HG03342 (cell line): ENCODE data around the gene MLIP.
A peak's percentile ranks its signal among the peaks of the same experiment; 100 is the strongest.

ENCODE experiments used
- ATAC-seq: cut with Tn5 transposase; IDR thresholded peaks from one replicate; pipeline ENCODE4 v1.9.1; 2021; ENCODE audit warnings: mild to moderate bottlenecking, moderate library complexity; ENCODE audit not compliant: unreplicated experiment

Gene MLIP

DNA sequence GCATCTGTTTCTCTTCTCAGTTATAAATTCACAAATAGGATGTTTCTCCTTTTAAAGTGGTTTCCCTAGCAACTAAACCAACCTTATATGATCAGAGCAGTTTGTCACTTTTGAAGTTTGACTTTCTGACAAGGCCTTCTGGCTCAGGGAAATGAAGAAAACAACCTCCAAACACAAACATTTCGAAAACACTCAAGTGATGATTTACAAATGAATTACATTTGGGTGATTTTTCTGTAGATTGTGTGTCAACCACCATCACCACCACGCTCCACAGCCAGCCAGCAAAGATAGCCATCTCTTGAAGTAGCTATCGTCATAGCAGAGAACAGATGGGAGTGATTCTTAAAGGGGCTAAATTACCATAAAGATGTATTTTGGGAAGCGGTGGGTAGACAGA lies 16.5 kb upstream of the MLIP start:
- no peak for ATAC-seq

DNA sequence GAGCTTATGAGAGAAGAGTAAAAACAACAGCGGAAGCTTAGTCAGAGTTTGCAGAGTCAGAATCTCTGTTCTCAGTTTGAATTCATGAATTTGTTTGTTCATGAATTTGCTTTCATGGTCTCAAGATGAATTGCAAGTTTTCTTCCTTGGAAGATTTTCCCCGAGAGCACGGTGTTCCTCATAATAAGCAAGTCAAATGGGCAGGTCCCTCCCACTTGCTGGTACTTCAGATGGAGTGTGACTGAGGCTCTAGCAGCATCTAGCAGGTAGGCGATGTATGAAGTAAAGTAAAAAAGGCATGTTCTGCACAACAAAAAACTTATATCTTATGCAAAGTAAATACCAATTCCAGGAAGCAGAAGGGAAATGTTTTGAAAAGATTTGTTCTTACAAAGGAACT lies 15.5 kb upstream of the MLIP start:
- no peak for ATAC-seq

DNA sequence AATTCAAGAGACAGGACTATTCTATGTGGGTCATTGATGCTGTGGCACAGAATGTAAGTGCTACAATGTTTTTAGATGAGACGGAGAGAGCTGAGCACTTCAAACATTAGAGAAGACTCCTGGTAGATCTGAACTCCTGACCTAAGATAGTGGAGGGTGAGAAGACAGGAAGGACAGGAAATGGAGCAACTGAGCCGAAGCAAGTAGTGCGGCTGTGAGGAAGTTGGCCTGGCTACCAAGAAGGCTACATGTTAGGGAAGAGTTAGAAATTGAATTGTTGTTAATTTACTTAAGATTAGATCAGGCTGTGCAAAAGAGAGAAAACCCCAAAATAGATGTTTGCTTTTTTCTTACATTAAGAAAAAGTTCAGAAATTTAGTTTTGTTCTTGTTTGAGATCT lies 14.4 kb upstream of the MLIP start:
- ATAC-seq: no peak

DNA sequence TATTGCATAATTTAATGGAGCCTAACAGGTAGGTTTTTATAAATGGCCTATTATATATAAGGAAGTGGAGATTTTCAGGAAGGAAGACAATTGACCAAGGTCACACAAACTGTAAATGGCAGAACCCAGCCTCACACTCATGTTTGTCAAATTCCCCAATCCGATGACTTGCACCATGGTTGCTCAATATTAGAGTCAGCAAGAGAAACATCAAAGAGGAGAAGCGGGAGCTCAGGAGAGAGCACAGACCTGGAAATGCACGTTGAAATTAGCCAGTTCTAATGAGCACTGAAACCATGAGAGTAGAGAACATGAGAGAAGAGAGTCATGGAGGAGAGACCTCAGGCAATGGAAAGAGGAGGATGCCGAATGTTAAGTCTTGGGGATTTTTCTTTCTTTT lies 13.5 kb upstream of the MLIP start:
- no peak for ATAC-seq

DNA sequence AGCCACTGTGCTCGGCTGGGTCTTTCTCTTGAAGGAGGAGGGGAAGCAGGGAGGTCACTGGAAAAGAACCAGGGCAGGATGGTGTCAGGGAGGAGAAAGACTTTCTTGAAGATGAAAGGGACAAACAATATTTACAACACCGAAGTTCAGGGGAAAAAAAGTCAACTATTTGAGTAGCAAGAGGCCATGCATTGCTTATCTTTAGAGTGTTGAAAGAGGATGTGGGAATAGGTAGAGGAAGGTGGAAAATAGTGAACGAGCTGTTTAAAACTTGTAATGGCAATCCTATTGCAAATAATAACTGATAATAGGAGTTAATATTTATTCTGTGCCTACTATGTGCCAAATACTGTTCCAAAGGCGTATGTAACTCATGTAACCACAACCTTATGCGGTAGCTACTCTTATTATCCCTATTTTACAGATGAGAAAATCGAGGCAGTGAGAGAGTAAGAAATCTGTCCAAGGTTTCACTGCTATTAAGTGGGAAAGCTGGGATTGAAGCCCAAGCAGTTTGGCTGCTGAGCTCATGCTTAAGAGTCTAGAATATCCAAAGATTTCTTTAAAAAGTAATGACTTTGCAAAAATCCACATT lies 12.7 kb upstream of the MLIP start:
- no peak for ATAC-seq

DNA sequence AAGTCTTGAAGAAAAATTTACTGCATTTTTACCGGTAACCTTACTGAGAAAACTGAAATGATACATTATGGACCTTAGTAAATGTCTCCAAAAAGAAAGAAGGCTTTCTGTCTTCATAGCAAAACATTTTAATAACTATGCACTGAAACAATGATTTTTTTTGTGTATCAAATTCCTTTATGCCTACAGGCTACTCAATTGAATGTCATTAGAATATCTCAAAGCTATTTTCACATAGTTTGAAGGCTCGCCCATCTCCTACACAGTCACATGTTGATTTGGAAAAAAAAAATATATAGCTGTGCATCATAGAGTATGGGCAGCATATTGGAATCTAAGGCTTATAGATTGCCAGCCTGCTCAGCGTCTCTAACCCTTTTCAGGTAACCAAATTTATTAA lies 12.0 kb upstream of the MLIP start:
- no peak for ATAC-seq

DNA sequence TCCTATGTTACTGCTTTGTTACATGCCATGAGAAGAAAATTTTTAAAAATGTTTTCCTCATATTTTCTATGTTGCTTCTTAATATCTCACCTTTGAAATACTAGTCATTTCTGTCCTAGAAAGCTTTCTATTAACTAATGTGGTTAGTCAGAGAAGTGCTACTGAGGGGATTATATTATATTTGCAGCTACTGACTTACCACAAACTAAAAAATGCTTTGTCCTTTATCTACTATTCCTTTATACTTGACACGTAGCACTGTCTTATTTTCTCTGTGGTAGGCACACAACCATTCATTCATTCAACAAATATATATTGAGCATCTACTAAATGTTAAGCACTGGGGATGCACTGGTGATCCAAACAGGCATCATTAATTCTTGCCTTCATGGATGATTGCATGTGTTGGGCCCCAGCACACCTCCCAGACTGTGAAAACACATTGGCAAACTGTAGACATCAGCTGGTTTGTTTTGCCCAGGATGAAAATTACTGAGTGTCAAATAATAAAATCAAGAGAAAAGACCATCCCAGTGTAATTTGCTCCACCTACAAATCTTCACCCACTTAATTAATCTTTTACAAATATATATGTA lies 10.7 kb upstream of the MLIP start:
- peak; percentile 74 for ATAC-seq

DNA sequence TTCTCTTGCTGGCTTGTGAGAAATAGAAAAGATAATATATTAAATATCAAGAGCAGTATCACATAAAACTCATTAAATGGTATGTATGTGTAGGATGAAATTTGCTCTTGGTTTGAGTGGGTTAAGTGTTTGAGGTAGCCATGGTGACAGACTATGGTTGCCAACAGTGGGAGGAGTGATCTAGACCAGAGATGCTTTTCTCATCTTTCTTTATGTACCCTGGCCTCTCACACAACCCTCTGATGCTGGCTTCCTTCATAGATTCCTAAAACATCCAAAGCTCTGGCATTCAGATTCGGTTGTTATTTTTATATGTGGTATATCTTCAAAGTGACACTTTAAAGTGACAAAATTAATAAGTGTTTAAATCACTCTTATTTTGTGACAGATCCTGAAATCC lies 9.0 kb upstream of the MLIP start:
- no peak for ATAC-seq

DNA sequence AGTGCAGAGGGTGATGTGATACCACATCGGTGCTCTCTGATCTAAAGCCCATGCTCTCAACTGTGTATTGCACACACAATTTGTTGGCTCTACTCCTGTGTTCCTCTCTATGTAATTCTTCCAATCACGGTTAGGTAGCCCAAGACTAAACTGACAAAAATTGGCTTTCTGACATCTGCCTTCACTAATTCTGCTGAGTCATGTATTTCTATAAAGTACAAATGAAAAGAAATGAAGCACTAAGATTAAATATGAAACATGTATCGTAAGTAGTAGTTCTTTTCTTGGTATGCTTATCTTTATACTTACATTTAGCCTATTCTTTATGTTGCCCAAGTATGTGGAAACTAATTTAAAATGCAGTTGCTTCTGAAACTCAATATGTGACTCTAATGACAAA lies 7.7 kb upstream of the MLIP start:
- no peak for ATAC-seq

DNA sequence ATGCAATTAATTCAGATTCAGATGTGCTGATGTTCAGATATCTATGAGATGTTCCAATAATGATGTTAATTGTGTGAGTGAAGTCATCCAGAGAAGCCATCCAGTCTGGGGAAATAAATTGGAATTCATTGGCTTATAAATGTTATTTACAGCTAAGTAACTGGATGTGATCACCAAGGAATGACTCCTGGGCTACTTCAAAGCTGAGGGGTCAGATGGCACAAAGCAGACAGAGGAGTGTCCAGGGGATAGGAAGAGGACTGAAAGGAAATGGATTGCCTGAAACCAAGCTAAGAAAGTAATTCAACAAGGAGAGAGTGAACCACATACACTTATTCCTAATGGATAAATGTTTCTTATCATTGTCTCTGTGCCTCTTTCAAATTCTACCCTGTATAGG lies 4.5 kb upstream of the MLIP start:
- no peak for ATAC-seq

DNA sequence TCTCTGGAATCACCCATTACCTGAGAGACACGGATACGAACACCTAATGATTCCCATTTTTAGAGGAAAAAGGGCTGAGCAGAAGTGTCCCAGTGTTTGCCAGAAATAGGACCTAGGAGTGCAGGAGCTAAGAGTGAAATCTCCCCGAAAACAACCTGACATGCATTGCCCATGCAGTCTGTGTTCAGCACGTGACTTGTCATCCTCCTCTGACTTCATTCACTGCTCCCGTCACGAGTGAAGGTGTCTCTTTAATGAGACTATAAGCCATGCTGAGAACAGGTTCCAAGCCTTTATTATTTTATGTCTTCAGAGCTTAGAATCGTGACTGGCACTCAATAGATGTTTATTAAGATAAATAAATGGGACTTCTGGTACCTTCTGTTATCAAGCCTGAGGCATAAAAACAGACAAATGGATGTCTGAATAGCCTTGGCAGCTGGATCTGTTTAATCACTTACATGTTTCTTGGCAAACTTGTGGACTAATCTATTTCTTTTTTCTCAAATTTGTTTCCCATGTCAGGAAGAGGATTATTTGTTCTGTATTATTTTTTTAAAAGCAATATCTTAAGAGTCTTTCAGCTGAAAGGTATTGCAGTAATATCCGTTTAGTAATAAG lies 3.7 kb upstream of the MLIP start:
- no peak for ATAC-seq

DNA sequence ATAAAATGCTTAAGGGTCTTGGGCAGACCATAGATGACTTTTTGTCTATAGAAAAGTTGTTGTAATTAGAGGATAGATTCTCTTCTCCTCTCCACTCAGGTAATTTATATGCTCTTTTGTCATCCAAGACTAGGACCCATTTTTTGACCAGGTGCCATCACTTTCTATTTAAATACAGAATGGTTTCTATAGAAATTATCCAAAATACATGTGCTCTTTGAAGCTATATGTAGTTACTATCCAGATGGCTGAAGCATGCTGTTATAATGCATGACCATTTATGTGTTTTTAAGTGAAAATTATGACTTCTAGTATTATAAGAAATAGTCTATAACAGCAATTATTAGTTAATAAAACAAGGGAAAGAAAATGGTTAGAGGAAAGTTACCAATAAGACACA lies 3.0 kb upstream of the MLIP start:
- no peak for ATAC-seq

DNA sequence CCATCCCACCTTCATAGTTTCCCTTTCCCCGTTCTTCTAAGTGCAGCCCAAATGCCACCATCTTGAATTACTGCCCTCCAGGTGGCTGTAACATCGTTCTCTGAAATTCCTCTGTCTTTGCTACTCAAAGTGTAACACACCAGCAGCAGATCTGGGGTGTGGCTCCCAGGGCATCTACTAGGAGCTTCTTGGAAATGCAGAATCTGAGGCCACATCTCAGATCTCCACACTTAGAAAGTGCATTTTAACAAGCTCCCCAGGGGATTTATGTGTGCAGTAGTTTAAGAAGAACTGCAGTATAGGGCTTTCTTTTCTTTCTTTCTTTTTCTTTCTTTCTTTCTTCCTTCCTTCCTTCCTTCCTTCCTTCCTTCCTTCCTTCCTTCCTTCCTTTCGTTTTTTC lies 1.7 kb upstream of the MLIP start:
- no peak for ATAC-seq

DNA sequence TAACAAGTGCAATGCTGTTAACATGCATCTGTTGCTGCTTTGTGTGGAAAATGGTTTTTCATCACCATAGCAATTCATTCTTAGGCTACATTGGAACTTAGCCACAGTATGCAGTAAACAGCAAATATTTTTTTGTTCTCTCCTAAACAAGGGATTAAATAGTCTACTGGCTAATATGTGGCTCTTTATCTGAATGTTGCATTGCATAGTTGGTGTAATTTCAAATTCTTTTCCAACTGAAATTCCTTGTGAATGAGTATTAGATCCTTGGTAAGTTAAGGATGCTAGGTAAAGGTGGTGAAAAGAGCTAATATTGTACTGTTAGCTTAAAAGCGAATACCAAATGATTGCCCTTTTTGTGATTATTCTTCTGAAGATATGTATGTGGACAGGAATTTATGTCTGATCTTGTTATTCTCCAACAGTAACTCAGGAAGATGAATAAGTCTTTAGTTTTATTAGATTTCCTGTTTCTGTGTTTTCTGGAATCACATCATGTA lies 958 bp downstream of the MLIP start:
- ATAC-seq: no peak

DNA sequence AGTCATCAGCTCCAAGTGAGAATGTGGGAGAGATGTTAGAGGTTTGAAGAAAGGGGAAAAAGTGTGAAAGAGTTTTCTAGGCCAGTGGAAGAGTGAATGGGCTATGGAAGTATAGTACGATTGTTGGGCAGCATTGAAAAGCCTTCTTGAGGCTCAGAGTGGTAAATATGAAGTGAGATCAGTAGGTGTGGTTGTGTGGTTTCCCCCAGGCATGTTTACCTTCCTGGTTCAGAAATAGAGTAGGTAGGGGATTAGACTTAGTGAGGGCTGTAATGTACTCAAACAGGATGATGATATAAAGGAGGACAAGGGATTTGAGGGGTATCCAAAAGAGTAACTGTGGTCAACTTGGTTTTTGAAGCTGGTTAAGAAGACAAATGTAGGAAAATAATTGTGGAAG lies 3.7 kb downstream of the MLIP start:
- no peak for ATAC-seq

DNA sequence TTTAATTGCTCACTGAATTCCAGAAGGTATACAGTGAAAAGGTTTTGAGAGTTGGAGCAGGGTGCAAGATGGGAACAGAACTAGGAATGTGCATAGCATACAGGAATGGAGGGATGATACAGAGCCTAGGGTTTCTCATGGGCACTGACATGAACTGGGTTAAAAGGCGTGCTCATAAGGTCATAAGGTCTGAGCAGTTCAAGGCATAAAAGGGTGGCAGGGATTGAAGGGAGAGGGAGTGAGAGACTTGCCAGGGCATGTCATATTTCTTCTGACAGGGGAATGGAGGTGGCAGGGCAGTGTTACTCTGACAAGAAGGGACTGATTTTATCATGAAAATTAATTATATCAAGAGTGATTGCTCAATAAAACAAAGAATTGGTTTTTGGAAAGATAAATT lies 4.7 kb downstream of the MLIP start:
- no peak for ATAC-seq

DNA sequence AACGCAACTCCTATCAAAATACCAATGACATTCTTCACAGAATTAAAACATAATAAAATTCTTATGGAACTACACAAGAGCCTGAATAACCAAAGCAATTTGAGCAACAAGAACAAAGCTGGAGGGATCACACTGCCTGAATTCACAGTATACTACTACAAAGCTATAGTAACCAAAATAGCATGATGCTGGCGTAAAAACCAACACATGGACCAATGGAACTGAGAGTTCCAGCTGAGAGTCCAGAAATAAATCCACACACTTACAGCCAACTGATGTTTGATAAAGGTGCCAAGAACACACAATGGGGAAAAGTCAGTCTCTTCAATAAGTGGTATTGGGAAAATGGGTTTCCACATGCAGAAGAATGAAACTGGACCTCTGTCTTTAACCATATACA lies 6.9 kb downstream of the MLIP start:
- no peak for ATAC-seq

DNA sequence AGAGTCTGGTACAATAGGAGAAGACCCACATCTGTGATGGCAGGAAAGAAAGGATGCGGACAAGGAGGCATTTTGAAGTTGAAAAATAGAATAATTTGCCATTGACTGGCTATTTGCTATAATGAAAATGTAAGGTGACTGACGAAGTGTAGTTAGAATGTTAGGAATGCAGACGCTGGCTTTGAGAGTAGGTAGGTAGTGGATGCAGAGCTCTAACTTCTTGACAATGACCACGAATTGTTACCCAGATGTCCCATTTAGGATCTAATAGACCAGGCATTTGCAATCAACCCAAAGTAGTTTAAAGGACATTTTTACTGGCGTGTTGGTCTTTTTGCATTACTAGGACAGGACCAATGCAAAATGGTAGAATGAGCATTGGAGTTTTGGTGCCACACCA lies 14.2 kb downstream of the MLIP start:
- no peak for ATAC-seq

DNA sequence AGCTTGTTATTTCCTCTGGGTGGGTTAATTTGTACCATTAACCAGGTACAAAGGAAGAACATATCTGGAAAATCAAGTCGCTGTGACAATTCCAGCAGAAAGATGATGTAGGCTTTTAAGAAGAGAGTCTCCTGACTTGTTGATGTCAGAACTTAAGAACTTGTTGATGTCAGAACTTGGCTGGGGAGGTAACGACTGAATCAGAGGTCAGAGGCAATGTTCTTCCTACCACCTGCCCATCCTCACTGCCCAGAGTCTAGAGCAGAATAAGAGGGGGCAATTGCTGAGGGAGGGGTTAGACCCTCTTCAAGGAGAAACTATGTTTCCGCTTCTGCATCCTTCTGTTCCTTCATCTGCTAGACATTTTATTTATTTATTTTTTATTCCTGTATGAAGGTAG lies 18.9 kb downstream of the MLIP start:
- ATAC-seq: no peak

DNA sequence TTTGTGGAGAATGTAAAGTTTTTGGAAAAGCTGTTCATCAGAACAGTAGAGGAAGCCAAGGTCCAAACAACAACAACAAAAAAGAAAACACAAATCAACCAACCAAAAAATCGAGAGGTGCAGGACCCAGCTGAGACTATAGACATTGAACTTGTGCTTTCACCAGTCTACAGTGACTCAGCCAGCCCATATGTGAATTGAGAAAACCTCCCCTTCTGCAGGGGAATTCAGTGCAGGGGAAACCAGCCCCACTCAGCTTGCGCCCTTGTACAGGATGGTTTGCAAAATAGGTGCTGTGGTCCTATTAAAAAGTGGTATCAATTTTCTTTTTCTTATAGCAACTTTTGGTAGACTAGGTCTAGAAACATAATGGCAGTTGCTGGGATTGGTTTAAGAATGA lies 21.3 kb downstream of the MLIP start:
- ATAC-seq: no peak

DNA sequence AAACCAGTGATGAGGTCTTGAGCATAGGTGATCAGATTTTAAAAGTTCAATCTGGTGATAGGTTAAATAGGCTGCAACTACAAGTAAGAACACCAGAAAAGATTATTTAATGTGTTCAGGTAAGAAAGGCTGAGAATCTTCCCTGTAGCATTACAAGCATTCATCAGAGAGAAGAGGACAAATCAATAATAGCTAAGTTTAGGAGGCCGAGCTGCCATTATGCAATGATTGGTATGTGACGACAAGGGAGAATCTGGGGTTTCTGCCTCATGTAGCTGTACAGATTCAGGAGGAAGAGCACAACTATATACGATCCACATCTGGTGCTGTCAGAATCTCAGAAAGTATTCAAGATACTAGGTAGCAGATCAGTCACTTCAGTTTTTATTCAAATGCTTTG lies 21.9 kb downstream of the MLIP start:
- no peak for ATAC-seq

DNA sequence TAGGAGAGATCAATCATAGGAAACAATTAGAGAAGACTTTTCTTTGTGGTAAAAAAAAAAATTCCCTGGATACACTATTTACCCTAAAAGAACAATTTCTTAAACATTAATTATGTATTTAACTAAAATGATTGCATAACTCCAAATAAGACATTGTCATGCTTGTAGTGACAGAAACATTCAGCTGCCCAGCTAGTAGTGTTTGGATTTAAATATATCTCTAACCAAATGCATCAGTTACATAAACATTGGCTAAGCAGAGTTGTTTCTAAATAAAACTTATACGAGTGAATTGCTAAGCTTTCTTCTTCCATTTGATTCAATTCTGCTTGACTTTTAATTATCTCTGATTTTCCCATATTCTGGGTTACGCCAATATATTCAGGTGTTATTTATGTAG lies 23.7 kb downstream of the MLIP start:
- no peak for ATAC-seq
